Left renal pelvis (tissue), 4 donors: ENCODE results near the gene THBS2. TPM values are rescaled to one million over a fixed set of nuclear protein-coding genes. Genes with fewer than 3 reads are reported as not detected.
"Not testable (repeated sequence)": the region's sequence is repeated elsewhere in the genome, so short reads cannot be mapped to it uniquely, and the experiment has no call there.

Source experiments
- DNase-seq, 4 donors: peaks; one replicate each; pipeline ENCODE4 v3.0.0-alpha.2; 2013; ENCODE audit warnings: low read depth in 4 of 4, low spot score in 3 of 4
- polyA plus RNA-seq, 4 donors: library from polyadenylated mRNA; unstranded; fragments of 120-200 nt; gene quantifications; one replicate each; pipeline ENCODE4 v1.2.1, GENCODE V29; 2013; ENCODE audit not compliant: insufficient read length in 4 of 4

THBS2 gene
- polyA plus RNA-seq, 4 donors = 8.0 to 56.8 (median 23.2) TPM

DNA sequence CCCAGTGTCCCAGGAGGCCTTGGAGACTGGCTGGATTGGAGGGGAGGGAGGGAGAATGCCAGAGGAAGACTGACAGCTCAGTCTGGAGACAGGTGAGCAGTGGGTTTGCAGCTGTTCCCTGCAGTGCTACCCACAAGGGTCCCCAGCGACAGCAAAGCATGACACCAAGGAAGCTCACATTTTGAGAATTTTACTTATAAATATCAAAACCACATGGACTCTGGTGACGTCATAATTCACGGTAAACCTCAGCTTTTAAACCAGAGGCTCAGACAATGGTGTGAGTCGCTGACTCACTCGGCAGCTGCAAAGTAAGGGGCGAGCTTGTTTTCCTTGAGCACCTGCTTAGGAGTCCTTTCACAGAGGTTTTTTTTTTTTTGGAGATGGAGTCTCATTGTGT, 65.2 kb downstream of the THBS2 start:
- DNase-seq = no peak

DNA sequence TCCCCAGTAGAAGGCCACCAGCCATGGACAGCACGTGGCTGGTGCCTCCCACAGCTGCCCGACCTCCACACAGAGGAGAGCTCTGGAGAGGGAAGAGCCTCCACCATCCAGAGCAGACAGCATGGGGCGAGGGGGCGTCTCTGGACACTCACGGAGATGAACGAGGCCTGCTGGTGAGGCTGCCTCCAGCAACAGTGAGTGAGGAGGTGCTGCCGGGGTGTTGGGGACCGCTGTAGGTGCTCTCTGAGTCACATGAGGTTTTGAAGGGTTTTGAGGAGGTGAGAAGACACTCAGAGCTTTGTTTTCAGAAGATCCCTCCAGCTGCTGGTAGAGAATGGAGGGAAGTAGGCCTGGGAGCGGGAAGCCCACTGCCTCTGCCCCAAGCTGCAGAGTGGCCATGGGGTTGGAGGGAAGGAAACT, 65.6 kb downstream of the THBS2 start:
- no peak for DNase-seq

DNA sequence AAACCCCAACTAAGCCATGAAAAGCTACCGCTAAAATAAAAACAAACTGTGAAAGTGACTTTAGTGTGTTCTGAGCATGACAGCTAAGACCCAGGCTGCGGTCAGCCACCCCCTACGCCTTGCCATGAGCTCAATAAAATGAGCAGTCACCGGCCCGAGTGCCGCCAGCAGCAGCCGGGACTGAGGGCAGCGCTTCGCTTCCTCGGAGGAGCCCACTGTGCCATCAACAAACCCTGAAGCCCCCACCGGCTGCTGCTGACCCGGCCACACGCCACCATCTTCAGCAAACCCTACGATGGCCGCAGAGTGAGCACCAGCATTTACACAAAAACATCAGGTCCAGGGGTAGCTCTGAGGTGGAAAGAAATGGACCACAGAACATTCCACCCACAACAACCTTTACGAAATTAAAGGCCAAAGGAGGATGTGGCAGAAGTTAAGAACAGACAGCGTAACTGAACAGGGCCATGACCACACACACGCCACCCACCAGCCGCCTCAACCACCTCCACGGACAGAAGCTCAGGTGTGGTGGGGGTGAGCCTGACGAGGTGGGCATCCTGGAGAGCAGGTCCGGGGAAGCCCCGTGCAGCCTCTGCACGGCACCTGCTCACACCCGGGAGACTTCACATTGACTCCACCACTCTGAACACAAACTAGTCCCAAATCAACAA, 67.0 kb downstream of the THBS2 start:
- no peak for DNase-seq

GRCh38 chr6:169185692-169186485, 67.8 kb downstream of the THBS2 start:
- no peak for DNase-seq

DNA sequence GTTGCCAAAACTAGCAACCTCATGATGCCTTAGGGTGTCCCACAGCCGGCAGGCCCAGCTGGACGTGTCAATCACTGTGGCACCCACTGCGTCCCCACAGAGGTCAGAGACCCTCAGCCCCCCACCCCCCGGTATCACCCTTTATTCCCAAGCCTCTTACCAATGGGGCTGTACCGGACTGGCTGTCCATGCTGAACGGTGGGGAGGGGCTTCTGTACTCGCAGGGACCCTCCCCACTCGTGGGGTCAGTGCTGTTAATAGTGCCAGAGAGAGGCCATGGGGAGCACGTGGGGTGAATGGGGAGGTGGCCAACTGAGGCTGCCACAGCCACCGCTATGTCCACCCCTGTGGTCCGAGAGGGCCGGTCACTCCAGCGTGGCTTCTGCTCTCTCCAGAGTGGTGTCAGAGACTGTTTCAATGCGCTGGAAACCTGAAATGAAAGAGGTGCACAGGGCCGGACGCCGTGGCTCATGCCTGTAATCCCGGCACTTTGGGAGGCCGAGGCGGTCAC, 68.6 kb downstream of the THBS2 start:
- DNase-seq = no peak

- no peak for DNase-seq
Measured at GRCh38 chr6:169184419-169184818, 69.2 kb downstream of the THBS2 start.

GRCh38 chr6:169183233-169183632, 70.4 kb downstream of the THBS2 start:
- DNase-seq = no peak

GRCh38 chr6:169179831-169180230, 73.8 kb downstream of the THBS2 start:
- not testable (repeated sequence) for DNase-seq

DNA sequence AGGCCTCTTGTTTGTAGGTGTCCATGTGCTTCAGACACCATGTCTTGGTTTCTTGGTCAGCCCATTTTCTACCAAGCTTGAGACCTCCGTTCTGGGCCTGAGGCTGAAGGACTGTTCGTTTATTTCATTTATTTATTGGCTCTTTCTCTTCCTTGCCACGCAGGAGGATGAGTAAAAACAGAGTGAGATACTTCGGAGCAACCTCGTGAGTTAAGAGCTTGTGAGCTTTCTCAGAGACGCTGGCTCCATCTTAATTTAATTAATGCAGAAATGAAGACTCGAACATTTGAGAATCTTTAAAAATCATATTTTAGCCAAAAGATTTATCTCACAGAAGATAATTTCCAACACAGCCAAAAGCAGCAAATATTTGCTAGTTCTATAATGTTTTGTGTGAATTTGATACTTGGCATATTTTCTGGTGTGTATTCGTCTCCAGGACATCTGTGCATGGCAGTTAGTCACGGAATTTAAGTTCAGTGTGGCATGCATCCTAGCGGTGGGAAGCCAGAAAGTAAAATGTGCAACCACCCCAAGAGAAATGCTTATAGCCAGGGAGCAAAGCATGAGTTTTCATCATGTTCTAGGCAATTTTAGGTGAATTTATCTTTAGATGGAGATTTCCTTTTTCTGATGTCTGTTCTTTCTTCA, 76.0 kb downstream of the THBS2 start:
- no peak for DNase-seq

DNA sequence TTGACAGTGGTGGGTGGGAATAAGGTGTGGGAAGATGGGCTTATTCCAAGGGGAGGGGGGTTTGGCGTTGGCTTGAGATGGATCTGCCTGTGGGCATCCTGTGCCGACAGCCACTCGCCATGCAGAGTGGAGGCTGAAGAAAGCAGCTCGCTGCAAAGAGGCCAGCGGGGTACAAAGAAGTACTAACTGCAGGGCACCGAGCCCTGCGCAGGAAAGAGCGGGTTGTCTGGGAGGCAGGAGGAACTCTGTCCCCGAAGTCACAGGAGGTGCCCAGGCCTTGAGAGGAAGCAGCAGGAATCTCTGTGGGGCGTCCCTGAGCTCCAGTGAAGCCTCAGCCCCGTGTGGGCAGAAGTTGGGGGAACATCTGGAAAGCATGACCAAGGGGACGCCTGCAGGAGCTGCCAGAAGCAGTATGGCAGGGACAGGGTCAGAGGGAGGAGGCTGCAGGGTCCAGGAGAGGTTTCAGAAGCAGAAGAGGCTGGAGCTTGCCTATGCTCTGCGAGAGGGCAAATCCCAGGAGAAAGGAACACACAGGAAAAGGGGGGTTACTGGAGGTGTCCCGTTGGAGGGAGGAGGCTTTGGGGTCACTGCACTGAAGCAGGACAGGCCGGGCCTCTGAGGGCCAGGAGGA, 77.2 kb downstream of the THBS2 start:
- DNase-seq = no peak

- no peak for DNase-seq
Measured at GRCh38 chr6:169175360-169175887, 78.2 kb downstream of the THBS2 start.

DNA sequence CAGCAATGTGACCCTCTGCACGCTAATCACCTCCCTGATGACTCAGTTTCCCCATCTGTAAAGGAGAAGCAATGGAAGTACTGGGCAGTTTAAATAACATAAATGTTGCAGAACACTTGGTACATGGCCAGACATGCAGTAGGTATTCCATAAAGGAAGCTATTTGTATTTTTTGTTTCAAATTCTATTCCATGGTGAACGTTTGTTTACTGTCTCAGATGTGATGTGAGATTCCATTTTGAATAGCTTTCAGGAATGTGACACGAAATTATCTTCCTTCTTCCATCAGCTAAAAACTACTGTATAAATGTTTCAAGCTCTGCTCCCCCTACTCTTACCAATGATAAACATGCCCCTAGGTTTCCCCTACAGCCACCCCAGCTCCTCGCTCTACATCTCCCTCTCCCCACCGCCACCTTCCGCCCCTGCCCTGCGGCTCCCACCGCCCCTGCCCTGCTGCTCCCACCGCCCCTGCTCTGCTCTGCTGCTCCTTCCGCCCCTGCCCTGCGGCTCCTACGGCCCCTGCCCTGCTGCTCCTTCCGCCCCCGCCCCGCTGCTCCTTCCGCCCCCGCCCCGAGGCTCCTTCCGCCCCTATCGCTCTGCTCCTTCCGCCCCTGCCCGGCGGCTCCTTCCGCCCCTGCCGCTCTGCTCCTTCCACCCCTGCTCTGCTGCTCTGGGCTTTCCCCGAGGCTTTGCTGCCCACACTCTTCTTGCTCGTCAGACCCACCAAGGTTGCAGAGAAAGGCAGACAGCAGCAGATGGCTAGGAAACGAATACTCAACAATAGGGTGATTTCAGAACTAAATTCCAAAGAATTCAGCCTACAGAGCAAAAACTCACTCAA, 78.9 kb downstream of the THBS2 start:
- no peak for DNase-seq

DNA sequence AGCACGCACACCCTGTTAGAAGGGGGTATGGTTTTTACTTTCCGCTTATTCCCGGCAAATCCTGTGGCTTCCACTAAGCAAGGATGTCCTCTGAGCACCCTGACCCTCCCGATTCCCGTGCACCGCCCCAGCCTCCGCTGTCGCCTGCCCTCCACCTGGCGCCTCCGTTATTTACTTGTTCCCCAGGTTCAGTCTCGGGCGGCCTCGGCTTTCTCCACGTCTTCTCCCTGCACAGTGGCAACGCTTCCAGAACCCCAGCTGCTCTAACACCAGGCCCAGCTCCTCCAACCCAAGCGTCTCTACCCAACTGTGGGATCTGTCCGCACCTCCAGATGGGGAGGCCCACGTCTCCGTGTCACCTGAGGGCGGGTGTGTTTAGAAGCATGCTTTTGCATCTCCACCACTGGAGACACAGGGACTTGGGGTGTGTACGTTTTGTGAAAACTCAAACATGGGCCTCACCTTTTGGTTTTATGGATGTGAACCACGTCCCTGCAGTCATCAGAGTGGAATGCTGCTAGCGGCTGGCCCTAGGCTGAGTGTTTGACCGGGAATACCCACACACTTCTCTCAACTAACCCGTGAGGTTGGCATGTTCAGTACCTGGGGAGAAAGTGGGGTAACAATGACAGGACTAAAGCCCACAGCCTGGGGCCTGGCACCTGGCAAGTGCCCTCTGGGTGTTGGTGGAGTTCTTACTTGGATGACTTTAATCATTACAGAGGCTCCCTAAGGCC, 79.9 kb downstream of the THBS2 start:
- DNase-seq = no peak

- DNase-seq = no peak
Measured at GRCh38 chr6:169172946-169173345, 80.7 kb downstream of the THBS2 start.

GRCh38 chr6:169172456-169172855, 81.2 kb downstream of the THBS2 start:
- DNase-seq = no peak

DNA sequence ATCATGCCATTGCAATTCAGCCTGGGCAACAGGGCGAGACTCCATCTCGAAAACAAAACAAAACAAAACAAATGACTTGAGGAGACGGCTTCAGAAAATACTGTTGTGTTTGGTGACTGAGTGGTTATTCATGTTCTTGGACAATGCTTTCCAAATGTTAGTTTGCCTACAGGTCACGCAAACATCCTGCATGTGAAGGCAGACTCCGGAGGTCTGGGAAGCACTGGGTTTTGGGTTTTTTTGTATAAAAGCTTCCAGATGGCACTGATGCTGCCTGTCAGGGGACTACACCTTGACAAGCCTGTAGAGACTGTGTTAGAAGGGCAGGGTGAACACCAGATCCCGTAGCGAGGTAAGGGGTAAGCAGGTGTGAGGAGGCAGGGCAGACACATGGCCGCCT, 81.7 kb downstream of the THBS2 start:
- DNase-seq = no peak

DNA sequence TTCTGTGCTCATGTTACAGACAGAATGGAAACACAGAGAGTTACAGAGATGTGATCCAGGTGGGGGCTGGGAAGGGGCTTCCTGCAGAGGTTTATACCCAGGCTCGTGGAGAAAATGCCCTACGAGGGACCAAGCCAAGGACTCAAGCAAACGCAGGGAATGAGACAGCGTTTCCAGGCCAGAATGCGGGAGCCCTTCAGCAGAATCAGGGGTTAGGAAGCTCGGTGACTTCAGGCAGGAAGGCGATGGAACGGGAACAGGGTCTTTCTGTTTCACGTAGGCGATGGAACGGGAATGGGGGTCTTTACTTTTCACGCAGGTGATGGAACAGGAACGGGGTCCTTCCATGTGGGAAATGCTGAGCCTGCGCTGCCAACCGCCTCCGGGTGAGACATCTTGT, 82.6 kb downstream of the THBS2 start:
- DNase-seq = no peak

DNA sequence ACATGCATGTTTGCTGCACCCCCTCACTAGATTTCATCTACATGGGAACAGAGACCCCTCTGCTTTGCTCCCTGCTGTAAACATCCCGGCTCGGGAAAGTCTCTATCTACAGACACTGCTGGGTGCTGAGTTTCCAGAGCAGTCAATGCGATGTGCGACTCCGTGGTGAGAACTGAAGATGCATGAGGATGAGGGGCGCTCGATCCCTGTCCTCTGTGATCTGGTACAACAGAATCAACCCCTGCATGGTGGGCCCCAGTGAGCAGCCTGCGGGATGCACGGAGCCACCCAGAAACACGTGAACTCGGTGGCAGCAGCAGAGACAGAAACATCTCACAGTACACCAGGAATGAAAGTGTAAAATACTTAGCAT, 83.1 kb downstream of the THBS2 start:
- no peak for DNase-seq

GRCh38 chr6:169169941-169170582, 83.6 kb downstream of the THBS2 start:
- DNase-seq = no peak
